ENCODE results near the gene HNF1A. TPM values are rescaled to one million over a fixed set of nuclear protein-coding genes. Genes with fewer than 3 reads are reported as not detected.
A peak's percentile ranks its signal among the peaks of the same experiment; 100 is the strongest.

HNF1A gene
- total and polyA plus RNA-seq, 2 of the 13 experiments (the other 11 are each of a cell fraction or from before 2014, with no cell fraction given): 13.4 to 34.7 TPM

- peak; percentile 94 for TF ChIP-seq ZNF574 (CRISPR knock-in tag; IDR thresholded peaks at IDR 0.05)
- TF ChIP-seq MXD4 (CRISPR knock-in tag; IDR thresholded peaks at IDR 0.05): peak; percentile 85
- TF ChIP-seq TRIM22 (IDR thresholded peaks at IDR 0.05): no peak
- 0 out of 2 replicates have a peak, but pooled peaks have one; percentile 72 for TF ChIP-seq ZNF550 (CRISPR knock-in tag; IDR thresholded peaks at IDR 0.05; ENCODE audit: borderline replicate concordance)
- TF ChIP-seq GLMP (CRISPR knock-in tag; IDR thresholded peaks at IDR 0.05; ENCODE audit: borderline replicate concordance): no peak
- TF ChIP-seq ZNF331 (CRISPR knock-in tag; IDR thresholded peaks at IDR 0.05): peak; percentile 55; the same call in 1 of the 2 replicates
- no peak for TF ChIP-seq PTBP1 (IDR thresholded peaks at IDR 0.05; ENCODE audit: low read depth, low read length, poor library complexity, severe bottlenecking)
- peak; percentile 40 for TF ChIP-seq MED1 (CRISPR knock-in tag; IDR thresholded peaks at IDR 0.05)
- TF ChIP-seq ZBTB3 (CRISPR knock-in tag; IDR thresholded peaks at IDR 0.05; ENCODE audit: borderline replicate concordance, low read depth): no peak
- TF ChIP-seq PRDM10 (CRISPR knock-in tag; IDR thresholded peaks at IDR 0.05; ENCODE audit: low read depth): no peak
- 0 out of 2 replicates have a peak, but pooled peaks have one; percentile 25 for TF ChIP-seq MEIS1 (CRISPR knock-in tag; IDR thresholded peaks at IDR 0.05; ENCODE audit: borderline replicate concordance)
- TF ChIP-seq FOXO1 (CRISPR knock-in tag; IDR thresholded peaks at IDR 0.05): peak; percentile 42
- TF ChIP-seq ZNF224 (CRISPR knock-in tag; IDR thresholded peaks at IDR 0.05): no peak
- no peak for TF ChIP-seq MEIS2 (CRISPR knock-in tag; IDR thresholded peaks at IDR 0.05)
- no peak for TF ChIP-seq SRSF1 (optimal IDR thresholded peaks at IDR 0.05; ENCODE audit: low read depth, low read length)
- no peak for TF ChIP-seq MTA3 (CRISPR knock-in tag; IDR thresholded peaks at IDR 0.05)
Observed at GRCh38 chr12:121015825-121016766, 37.8 kb downstream of the HNF1A start, which contains the start of gene C12orf43 (continued).

All from HepG2 (cell line).